BE2C (cell line): ENCODE results near the gene POC1A.
"Not testable (repeated sequence)": the region's sequence is repeated elsewhere in the genome, so short reads cannot be mapped to it uniquely, and the experiment has no call there.

Experiments used
- DNase-seq: peaks from one replicate; pipeline ENCODE4 v3.0.0-alpha.2; 2020
- H3K27me3 ChIP-seq: fragments of 250-450 bp; sonication (Bioruptor Pico); 2 replicates; pipeline ENCODE4 v1.5.1; 2020; ENCODE audit warnings: mild to moderate bottlenecking
- H3K36me3 ChIP-seq: fragments of 250-450 bp; sonication (Bioruptor Pico); 2 replicates; pipeline ENCODE4 v1.5.1; 2020; ENCODE audit warnings: mild to moderate bottlenecking
- H3K4me1 ChIP-seq: fragments of 250-450 bp; sonication (Bioruptor Pico); 2 replicates; pipeline ENCODE4 v1.5.1; 2020
- H3K4me3 ChIP-seq: 2 replicates; pipeline ENCODE4 v1.5.1; 2011; ENCODE audit warnings: low read depth, low read length
- H3K9me3 ChIP-seq: fragments of 250-450 bp; sonication (Bioruptor Pico); 2 replicates; pipeline ENCODE4 v1.5.1; 2020
- TF ChIP-seq, protein P1 (sequence below): IDR thresholded peaks from 2 replicates; pipeline ENCODE4 v1.5.1; 2012; ENCODE audit warnings: mild to moderate bottlenecking, low read depth, low read length

The POC1A gene

GRCh38 chr3:52167240-52167639 lies 13.0 kb upstream of the POC1A start:
- TF ChIP-seq, protein P1, sequence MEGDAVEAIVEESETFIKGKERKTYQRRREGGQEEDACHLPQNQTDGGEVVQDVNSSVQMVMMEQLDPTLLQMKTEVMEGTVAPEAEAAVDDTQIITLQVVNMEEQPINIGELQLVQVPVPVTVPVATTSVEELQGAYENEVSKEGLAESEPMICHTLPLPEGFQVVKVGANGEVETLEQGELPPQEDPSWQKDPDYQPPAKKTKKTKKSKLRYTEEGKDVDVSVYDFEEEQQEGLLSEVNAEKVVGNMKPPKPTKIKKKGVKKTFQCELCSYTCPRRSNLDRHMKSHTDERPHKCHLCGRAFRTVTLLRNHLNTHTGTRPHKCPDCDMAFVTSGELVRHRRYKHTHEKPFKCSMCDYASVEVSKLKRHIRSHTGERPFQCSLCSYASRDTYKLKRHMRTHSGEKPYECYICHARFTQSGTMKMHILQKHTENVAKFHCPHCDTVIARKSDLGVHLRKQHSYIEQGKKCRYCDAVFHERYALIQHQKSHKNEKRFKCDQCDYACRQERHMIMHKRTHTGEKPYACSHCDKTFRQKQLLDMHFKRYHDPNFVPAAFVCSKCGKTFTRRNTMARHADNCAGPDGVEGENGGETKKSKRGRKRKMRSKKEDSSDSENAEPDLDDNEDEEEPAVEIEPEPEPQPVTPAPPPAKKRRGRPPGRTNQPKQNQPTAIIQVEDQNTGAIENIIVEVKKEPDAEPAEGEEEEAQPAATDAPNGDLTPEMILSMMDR, result no peak
- H3K4me1 ChIP-seq, result no peaks in the 10 kb centered on the region
- H3K4me3 ChIP-seq, result no peak overlapping the region
- no peaks in the 10 kb centered on the region for H3K27me3 ChIP-seq
- no peaks in the 10 kb centered on the region for H3K9me3 ChIP-seq
- H3K36me3 ChIP-seq, result no peaks in the 10 kb centered on the region
- no peak for DNase-seq

DNA sequence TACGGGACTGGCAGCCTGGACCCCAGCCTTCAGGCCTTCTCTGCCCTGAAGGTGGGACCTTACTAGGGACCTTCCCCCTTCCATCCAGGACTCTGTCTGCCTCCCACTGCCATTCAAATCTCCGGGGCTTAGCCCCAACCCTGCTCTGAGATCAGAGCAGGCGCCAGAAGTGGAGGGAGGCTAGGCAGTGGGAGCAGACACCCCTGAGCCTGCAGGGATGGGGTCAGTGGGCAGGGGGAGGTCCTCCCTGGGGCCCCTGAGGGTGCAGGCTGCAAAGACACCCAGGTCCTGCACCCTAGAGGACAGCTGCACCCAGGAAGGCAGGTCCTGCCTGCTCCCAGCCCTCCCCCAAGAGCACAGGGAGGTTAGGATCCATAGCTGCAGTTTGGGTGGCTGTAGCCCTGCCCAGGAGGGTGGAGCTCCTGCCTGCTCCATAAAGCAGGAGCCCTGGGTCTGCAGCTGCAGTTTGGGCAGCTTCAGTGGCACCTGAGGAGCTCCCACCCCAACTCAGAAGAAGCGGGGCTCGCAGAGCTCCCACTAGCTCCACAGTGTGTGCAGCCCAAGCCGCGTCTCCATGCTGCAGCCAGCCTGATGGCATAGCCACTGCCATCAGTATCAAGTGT lies 8.1 kb upstream of the POC1A start:
- no peak overlapping the region for H3K4me3 ChIP-seq
- TF ChIP-seq, protein P1, result no peak
- H3K9me3 ChIP-seq, result no peaks in the 10 kb centered on the region
- no peaks in the 10 kb centered on the region for H3K27me3 ChIP-seq
- no peaks in the 10 kb centered on the region for H3K4me1 ChIP-seq
- H3K36me3 ChIP-seq, result no peaks in the 10 kb centered on the region
- no peak for DNase-seq

DNA sequence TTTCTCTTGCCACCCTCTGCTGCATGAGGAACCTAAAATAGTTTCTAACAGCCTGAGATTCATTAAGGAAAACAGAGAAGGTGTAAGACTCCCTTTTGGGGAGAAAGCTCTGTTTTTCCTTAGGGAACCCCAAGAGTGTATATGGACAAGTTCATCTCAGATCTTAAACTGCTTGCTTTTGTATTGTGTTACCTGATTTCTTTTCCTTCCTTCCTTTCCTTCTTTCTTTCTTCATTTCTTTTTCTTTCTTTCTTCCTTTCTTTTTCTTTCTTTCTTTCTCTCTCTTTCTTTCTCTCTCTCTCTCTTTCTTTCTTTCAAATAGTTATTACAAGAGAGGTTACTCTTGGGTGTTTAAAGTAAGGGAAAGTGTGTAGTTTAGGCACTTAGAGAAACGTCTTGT lies 5.3 kb upstream of the POC1A start:
- Histone ChIP-seq H3K36me3 (no peaks in the 10 kb centered on the region), H3K4me1 (no peaks in the 10 kb centered on the region), H3K9me3 (no peaks in the 10 kb centered on the region), H3K4me3 (no peak overlapping the region), H3K27me3 (no peaks in the 10 kb centered on the region)
- TF ChIP-seq, protein P1, result no peak
- DNase-seq, result no peak

DNA sequence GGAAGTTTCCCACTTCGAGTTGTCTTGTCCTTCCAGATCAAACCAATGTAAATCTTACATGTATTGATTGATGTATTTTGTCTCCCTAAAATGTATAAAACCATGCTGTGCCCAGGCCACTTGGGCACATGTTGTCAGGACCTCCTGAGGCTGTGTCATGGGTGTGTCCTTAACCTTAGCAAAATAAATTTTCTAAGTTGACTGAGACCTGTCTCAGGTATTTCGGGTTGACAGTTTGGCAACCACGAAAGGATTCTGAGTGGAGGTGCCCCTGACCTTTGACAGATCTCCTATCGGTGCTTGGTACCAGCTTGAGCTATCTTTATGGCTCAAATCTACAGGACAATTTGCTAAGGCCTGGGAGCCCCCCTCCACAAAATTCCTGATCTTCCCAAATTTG lies 1.7 kb upstream of the POC1A start:
- Histone ChIP-seq H3K4me1 (no peaks in the 10 kb centered on the region), H3K4me3 (no peak overlapping the region), H3K36me3 (no peaks in the 10 kb centered on the region), H3K27me3 (no peaks in the 10 kb centered on the region), H3K9me3 (no peaks in the 10 kb centered on the region)
- no peak for DNase-seq
- TF ChIP-seq, protein P1, result no peak

DNA sequence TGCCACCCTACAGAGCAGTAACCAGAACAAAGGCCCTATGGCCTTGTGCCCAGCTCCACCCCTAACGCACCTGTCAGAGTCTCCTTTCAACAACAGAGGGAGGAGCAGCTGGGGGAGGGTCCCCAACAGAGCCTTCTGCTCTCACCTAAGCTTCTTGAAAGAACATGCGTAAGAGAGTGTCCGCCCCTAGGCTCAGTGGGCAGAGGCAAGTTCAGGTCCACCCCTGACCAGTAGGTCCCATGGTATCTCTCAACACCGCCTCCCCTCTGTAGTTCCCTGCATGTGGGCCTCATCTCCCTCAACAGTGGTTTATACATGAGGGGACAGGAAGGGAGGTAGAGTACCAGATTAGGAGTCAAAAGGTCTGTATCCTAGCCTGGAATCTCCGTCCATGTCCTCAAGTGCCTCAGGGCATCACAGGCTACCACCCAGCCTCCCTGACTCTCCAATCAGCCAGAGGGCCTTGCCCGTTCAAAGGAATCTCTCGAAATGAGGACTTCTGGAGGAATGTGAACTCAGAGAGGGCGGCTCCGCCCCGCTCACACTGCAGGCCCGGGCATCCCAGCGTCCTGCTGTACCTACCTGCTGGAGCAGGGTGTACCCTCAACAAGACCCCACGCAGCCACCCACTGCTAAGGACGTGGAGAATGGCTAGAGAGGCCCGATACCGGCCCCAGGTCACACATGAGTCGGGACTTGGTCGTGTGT lies 680 bp downstream of the POC1A start:
- Histone ChIP-seq H3K36me3 (no peaks in the 10 kb centered on the region), H3K9me3 (no peaks in the 10 kb centered on the region), H3K4me3 (peak overlapping the region; percentile 73), H3K27me3 (no peaks in the 10 kb centered on the region), H3K4me1 (no peaks in the 10 kb centered on the region)
- no peak for DNase-seq
- TF ChIP-seq, protein P1, result no peak

- H3K27me3 ChIP-seq, DNase-seq, H3K36me3 ChIP-seq, H3K9me3 ChIP-seq, H3K4me1 ChIP-seq, H3K4me3 ChIP-seq: not testable (repeated sequence)
Observed at GRCh38 chr3:52151991-52152390, 2.2 kb downstream of the POC1A start.
